Embryonic facial prominence (tissue), 1 donor: ENCODE results near the gene DAAM1.

Experiments used
- DNase-seq: peaks from one replicate; pipeline ENCODE4 v3.0.0-alpha.2; 2016; ENCODE audit errors: extremely low spot score

DAAM1 gene

GRCh38 chr14:59254911-59255545 is 66.6 kb downstream of the DAAM1 start:
- DNase-seq = no peak

- DNase-seq = no peak
Observed at GRCh38 chr14:59256331-59256730, 67.9 kb downstream of the DAAM1 start.

GRCh38 chr14:59261334-59261733 is 72.9 kb downstream of the DAAM1 start:
- DNase-seq = no peak

GRCh38 chr14:59262717-59263454 is 74.4 kb downstream of the DAAM1 start:
- DNase-seq = no peak

- no peak for DNase-seq
Observed at GRCh38 chr14:59265808-59266207, 77.3 kb downstream of the DAAM1 start.

GRCh38 chr14:59267046-59267445 is 78.6 kb downstream of the DAAM1 start:
- DNase-seq = no peak

- no peak for DNase-seq
Observed at GRCh38 chr14:59268011-59268410, 79.5 kb downstream of the DAAM1 start.

GRCh38 chr14:59268858-59269257 is 80.4 kb downstream of the DAAM1 start:
- DNase-seq = no peak

- no peak for DNase-seq
Observed at GRCh38 chr14:59269466-59269865, 81.0 kb downstream of the DAAM1 start.

- no peak for DNase-seq
Observed at GRCh38 chr14:59271256-59271655, 82.8 kb downstream of the DAAM1 start.

GRCh38 chr14:59271734-59272133 is 83.3 kb downstream of the DAAM1 start:
- DNase-seq = no peak

- DNase-seq = no peak
Observed at GRCh38 chr14:59272633-59273032, 84.2 kb downstream of the DAAM1 start.

- DNase-seq = no peak
Observed at GRCh38 chr14:59273737-59274136, 85.3 kb downstream of the DAAM1 start.

- no peak for DNase-seq
Observed at GRCh38 chr14:59274991-59275391, 86.5 kb downstream of the DAAM1 start.

GRCh38 chr14:59275668-59276067 is 87.2 kb downstream of the DAAM1 start:
- no peak for DNase-seq

GRCh38 chr14:59276235-59276634 is 87.8 kb downstream of the DAAM1 start:
- DNase-seq = no peak

GRCh38 chr14:59277659-59278058 is 89.2 kb downstream of the DAAM1 start:
- no peak for DNase-seq

GRCh38 chr14:59278111-59278510 is 89.6 kb downstream of the DAAM1 start:
- DNase-seq = no peak

- DNase-seq = no peak
Observed at GRCh38 chr14:59280961-59281360, 92.5 kb downstream of the DAAM1 start.

GRCh38 chr14:59281609-59282377 is 93.3 kb downstream of the DAAM1 start:
- no peak for DNase-seq

GRCh38 chr14:59282378-59282765 is 93.9 kb downstream of the DAAM1 start:
- no peak for DNase-seq

- DNase-seq = no peak
Observed at GRCh38 chr14:59283361-59283760, 94.9 kb downstream of the DAAM1 start.

- no peak for DNase-seq
Observed at GRCh38 chr14:59284059-59284458, 95.6 kb downstream of the DAAM1 start.
